GM19193 (cell line): ENCODE results near the gene FYCO1.

Experiments used
- POLR2A ChIP-seq: IDR thresholded peaks from 4 replicates; pipeline ENCODE4 v1.6.1; 2011; ENCODE audit not compliant: insufficient read depth, insufficient read length; ENCODE audit errors: extremely low read depth

FYCO1 gene

GRCh38 chr3:45932112-45932511 is 63.5 kb downstream of the FYCO1 start:
- no peak for TF ChIP-seq POLR2A

GRCh38 chr3:45931496-45931895 is 64.1 kb downstream of the FYCO1 start:
- no peak for TF ChIP-seq POLR2A

GRCh38 chr3:45929042-45929679 is 66.5 kb downstream of the FYCO1 start:
- TF ChIP-seq POLR2A: no peak

- no peak for TF ChIP-seq POLR2A
Measured at GRCh38 chr3:45927881-45928280, 67.7 kb downstream of the FYCO1 start.

GRCh38 chr3:45923755-45924154 is 71.9 kb downstream of the FYCO1 start:
- TF ChIP-seq POLR2A: no peak

- TF ChIP-seq POLR2A: no peak
Measured at GRCh38 chr3:45922950-45923590, 72.6 kb downstream of the FYCO1 start.

DNA sequence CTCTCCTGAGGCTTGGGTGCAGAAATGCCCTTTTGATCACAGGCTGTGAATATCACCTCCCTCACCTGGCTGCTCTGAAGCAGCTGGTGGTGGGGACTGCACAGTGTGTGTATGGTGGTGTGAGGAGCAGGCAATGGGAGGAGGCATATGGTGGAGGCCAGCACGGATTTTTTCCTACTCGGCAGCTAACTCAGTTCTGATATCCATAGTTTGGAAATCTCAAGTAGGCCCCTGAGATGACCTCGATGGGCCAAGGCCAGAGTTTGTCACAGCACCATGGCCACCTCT is 73.6 kb downstream of the FYCO1 start:
- no peak for TF ChIP-seq POLR2A

GRCh38 chr3:45921158-45922038 is 74.2 kb downstream of the FYCO1 start:
- no peak for TF ChIP-seq POLR2A

DNA sequence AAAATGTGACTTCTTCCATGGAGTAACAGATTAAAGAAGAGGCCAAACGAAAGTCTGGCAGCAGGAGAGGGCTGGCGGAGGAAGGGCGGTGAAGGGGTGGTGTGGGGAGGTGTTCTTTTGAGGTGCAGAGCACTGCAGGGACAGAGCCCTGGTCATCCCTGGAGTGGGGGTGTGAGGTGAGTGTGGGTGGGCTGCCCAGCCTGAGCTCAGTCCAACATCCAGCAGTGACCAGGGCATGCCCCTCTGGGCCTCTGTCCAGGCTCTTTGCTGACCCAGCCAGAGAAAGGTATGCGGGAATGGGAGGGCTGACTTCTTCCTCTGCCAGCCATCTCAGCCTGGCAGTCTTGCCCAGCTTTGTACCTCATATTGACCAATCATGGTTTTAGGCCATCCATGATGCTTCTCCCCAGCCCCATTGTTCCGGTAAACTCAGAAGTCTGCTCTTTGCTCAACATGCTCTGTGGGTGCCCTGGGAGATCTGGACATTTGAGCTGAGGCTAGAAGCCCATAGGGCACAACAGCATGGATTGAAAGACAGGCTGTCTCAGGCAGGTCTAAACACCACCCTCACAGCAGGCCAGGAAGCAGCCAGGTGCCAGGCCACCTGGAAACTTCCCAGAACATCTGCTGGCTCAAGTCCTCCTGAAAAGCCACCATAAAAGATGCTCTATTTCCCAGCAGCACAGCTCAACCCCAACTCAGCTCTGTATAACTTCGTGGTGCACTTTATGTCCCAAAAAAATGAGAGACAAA is 78.3 kb downstream of the FYCO1 start:
- TF ChIP-seq POLR2A: no peak

DNA sequence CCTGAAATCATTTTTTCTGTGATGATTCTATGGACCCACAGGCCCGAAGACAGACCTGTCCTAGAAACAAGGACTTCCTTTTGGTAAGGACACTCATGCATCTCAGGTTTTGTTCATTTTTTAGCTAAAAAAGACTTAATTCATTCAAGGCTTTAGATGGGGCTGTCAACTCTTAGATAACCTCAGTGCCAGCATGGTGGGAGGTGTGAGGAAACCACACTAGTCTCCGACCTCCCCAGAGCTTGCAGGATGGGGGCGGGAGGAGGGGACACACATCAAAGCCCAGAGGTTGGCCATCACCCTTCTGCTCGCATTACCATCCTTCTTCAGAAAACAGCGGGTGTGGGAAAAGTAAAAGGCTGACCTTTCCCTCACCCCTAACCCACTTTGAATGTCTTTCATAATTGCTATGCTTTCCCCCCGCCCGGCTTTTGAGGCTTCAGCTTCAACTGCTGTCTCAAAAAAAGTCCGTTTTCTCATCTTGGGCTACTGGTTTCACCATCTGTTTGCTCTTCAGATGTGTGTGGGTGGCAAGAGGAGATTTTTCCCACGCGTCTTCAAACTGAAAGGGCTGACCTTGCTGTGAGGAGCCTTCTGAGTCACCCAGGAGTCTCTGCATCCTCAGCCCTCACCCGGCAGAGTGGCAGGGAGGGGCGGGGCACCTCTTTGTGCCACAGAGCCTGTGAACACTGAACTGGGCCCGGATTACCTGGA is 79.9 kb downstream of the FYCO1 start:
- TF ChIP-seq POLR2A: no peak

GRCh38 chr3:45915059-45915439 is 80.6 kb downstream of the FYCO1 start:
- TF ChIP-seq POLR2A: no peak

GRCh38 chr3:45914362-45915058 is 81.1 kb downstream of the FYCO1 start:
- TF ChIP-seq POLR2A: no peak

GRCh38 chr3:45912435-45912834 is 83.2 kb downstream of the FYCO1 start:
- no peak for TF ChIP-seq POLR2A

DNA sequence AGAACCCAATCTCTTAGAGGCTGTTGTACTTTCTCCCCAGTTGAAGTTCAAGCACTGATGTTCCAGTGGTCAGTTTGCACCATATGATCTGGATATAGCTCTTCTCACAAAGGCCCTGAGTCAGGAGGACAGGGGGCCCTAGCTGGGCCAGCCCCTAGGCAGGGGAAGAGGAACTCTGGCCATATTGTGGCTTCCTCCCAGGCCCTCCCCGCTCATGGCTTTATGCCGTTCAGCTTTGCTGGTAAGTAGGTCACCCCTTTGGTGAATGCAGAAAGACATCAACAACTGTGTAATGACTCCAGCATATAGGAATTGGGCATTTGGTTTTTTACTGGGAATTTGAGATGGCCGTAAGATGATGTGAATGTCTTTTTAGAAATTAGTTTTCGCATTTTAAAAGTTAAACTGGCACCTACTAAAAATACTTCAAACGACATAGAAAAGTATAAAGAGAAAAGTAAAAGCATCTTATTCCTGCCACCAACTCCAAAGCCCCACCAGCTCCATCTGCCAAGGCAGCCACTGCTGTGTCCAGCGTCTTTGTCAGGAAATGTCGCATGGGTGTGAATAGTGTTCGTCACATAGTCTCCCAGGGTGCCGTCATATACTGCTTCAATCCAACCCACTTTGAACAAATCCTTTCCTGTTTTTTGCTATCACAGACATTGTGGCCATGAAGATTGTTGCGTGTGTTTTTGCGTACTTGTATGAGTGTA is 84.0 kb downstream of the FYCO1 start:
- no peak for TF ChIP-seq POLR2A

- no peak for TF ChIP-seq POLR2A
Measured at GRCh38 chr3:45910892-45911291, 84.7 kb downstream of the FYCO1 start.
